Mammary epithelial cell (primary cell): ENCODE results near the gene CYTH4.

Source experiments
- CTCF ChIP-seq, 2 donors: IDR thresholded peaks in 1 of 2; conservative IDR thresholded peaks in 1 of 2; 2 replicates each; pipeline ENCODE4 v1.5.1; 2011 to 2012; ENCODE audit warnings: inconsistent platforms in 2 of 2, low read length in 2 of 2, mild to moderate bottlenecking in 2 of 2, control low read depth in 1 of 2, low read depth in 1 of 2; ENCODE audit not compliant: insufficient read depth in 1 of 2; ENCODE audit errors: extremely low read depth in 1 of 2
- EZH2 ChIP-seq: IDR thresholded peaks from 2 replicates; pipeline ENCODE4 v1.6.1; 2012; ENCODE audit warnings: low read length, inconsistent platforms, borderline replicate concordance

- TF ChIP-seq CTCF (conservative IDR thresholded peaks at IDR 0.05 in 1 of 2, IDR thresholded peaks at IDR 0.05 in 1 of 2; ENCODE audit: extremely low read depth in 1 of 2, insufficient read depth in 1 of 2, low read depth in 1 of 2, low read length in 2 of 2): no peak
- no peak for TF ChIP-seq EZH2
Observed at GRCh38 chr22:37280718-37281117, 1.6 kb upstream of the CYTH4 start.
